NCI-H69 (cell line): ENCODE measurements around the gene USP5.
"Not testable (repeated sequence)": the region's sequence is repeated elsewhere in the genome, so short reads cannot be mapped to it uniquely, and the experiment has no call there.

Experiments
- DNase-seq: peaks from one replicate; lab custom pipeline; 2025; lab: John Stamatoyannopoulos, UW

Gene USP5

GRCh38 chr12:6865307-6865706 is 13.4 kb downstream of the USP5 start:
- DNase-seq: not testable (repeated sequence)

GRCh38 chr12:6866163-6866919 is 14.4 kb downstream of the USP5 start:
- peak; percentile 37 for DNase-seq

DNA sequence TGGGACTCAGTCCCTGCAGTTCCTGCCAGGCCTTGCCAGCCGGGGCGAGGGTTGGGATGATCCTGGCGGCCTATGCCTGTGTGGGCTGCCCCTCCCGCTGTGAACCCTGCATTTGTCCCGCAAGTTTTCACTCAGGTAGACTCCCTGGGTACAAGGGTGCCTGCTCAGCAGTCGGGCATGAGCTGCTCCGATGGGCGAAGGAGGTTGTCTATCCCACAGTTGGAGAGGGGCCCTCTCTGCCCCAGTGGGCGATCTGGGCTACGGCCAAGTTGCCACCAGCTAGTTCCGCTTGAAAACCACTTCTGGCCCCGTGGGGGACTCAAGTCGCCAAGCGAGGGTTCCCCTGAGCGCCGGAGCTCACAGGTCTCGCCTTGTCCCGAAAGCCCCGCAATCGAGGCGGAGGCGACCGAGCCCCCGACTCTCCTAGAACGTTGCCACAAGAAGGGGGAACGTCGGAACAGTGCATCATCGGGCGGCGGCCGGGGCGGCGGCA is 15.0 kb downstream of the USP5 start:
- DNase-seq: no peak

GRCh38 chr12:6867413-6868210 is 15.7 kb downstream of the USP5 start, which contains the start of gene TPI1:
Gene TPI1 (plus strand): TSS chr12:6867531. CDS start chr12:6867567, 36 bp downstream.
- peak; percentile 90 for DNase-seq

- DNase-seq: peak; percentile 28
Measured at GRCh38 chr12:6868211-6869048, 16.5 kb downstream of the USP5 start.

- DNase-seq: peak; percentile 82
Measured at GRCh38 chr12:6869049-6870021, 17.4 kb downstream of the USP5 start.

- DNase-seq: not testable (repeated sequence)
Measured at GRCh38 chr12:6870304-6870703, 18.4 kb downstream of the USP5 start.

DNA sequence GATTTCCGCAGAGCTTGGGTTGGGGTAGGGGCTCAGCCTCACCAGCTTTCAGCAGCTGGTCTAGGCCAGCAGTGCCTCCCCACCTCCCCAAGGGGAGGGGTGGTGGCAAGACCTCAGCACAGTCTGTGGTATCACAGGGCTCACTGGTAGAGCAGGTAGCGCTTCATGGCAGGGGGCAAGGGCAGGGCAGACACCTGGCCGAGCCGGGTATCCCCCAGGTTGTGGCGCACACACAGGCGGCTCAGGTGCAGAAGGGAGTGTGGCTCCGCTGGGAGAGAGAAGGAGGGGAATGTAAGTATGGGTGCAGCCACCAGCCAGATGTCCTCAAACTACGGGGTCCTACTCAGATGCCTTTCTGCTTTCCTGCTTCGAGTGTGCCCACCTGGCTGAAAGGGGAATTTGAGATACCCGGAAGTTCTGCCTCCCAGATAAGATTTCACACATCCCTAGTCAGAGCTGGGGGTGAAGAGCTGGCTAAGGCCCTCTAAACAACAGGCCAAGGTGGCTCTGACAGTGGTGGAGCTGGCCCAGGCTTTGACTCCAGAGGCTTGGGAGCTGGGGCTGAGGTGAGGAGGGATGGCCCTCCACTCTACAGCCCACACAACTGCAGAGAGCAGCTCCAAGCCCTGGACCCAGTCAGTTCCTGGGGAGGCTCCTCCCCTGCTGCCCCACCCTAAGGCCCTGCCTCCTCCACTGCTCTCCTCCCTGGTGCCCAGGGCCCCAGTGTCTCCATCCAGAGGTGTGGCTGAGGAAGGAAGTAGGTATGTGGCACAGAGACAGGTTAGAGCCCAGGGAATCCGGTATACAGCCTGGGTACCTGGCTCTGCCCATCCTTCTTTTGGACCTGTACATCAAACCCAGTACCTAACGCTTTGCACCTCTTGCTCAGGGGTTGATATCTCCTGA is 19.4 kb downstream of the USP5 start:
- peak; percentile 58 for DNase-seq

DNA sequence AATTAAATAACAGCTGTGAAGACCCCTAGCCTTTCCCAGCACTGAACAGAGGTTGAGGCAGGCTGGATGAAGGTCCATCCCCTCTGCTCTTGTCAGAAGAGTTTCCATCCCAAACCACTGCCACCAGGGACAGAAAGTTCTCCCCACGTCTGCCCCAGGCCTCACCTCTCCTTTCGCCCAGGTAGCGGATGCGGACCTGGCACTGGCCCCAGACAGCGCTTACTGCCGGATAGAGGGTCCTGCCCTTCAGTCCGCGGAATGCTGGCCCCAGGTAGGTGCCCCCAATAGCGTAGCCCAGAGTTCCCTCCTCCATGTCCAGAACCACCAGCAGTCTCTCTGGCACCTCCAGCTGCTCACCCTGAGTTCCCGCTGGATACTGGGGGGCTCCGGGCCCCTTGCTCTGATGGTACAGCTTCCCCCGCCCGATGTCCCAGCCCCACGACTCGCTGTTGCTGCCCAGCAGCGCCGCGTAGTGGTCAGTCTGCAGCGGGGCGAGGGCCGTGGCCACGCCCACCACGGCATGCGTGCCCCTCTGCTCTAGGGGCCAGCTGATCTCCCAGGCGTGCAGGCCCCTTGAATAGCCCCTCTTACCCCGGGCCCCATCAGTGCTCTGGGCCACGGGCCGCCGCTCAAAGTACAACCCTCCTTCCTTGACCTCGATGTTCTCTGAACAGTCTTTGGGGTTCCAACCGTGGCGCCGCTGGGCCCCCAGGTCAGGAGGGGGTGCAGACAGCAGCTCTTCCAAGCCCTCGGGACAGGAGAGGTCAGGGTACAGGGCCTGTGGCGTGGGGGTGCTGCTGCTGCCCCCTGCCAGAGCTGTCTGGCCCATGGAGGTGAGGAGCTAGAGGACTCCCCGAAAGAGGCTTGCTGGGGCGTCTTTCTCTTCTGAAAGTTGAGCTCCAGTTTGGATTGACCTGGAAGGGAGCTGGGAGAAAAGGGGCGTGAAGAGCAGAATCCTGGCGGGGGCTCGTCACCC is 20.4 kb downstream of the USP5 start:
- DNase-seq: peak; percentile 85

GRCh38 chr12:6873094-6874014 is 21.4 kb downstream of the USP5 start, which contains the start of gene SPSB2:
Gene SPSB2 (minus strand): TSS chr12:6873303. CDS start chr12:6872901, 402 bp downstream.
- peak; percentile 98 for DNase-seq

- not testable (repeated sequence) for DNase-seq
Measured at GRCh38 chr12:6874015-6874368, 22.0 kb downstream of the USP5 start.

- DNase-seq: not testable (repeated sequence)
Measured at GRCh38 chr12:6879824-6880223, 27.9 kb downstream of the USP5 start.

DNA sequence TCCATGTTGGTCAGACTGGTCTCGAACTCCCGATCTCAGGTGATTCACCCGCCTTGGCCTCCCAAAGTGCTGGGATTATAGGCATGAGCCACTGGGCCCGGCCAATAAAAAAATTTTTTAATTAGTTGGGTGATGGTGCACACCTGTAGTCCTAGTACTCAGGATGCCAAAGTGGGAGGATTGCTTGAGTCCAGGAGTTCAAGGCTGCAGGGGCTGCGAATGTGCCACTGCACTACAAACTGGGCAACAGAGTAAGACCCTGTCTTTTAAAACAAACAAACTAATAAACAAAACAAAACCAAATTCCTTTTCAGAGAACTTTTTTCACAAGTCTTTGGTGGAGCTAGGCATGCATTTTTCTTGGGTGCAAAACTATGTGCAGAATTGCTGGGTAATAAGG is 31.3 kb downstream of the USP5 start:
- no peak for DNase-seq

- no peak for DNase-seq
Measured at GRCh38 chr12:6883683-6884082, 31.7 kb downstream of the USP5 start.

DNA sequence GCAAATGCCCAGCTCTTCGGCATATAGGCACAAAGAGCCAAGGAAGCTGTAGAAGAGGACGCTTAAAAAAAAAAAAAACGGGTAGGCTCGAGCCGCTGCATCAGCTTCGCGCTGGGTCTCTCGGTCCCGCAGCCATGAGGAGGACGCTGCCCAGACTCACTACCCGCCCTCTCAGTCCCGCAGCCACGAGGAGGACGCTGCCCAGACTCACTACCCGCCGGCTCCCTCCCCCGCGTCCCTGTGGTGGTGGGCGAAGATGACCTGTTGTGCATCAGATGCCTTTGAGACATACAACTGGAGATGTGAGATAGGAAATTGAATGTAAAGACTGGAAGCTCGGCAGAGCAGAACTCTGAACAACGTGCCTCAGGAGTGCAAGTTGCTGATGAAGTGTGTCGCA is 32.6 kb downstream of the USP5 start:
- DNase-seq: no peak

DNA sequence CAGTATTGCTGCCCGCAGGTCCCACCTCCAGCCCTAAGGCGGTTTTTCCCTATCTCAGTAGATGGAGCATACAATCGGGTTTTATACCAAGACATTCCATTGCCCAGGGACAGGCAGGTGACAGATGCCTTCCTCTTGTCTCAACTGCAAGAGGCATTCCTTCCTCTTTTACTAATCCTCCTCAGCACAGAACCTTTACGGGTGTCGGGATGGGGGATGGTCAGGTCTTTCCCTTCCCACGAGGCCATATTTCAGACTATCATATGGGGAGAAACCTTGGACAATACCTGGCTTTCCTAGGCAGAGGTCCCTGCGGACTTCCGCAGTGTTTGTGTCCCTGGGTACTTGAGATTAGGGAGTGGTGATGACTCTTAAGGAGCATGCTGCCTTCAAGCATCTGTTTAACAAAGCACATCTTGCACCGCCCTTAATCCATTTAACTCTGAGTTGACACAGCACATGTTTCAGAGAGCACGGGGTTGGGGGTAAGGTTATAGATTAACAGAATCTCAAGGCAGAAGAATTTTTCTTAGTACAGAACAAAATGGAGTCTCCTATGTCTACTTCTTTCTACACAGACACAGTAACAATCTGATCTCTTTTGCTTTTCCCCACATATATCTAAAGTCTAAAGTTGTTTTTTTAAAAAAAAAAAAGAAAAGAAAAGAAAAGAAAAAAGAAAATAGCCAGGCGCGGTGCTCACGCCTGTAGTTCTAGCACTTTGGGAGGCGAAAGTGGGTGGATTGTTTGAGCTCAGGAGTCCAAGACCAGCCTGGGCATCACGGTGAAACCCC is 34.5 kb downstream of the USP5 start:
- DNase-seq: not testable (repeated sequence)

DNA sequence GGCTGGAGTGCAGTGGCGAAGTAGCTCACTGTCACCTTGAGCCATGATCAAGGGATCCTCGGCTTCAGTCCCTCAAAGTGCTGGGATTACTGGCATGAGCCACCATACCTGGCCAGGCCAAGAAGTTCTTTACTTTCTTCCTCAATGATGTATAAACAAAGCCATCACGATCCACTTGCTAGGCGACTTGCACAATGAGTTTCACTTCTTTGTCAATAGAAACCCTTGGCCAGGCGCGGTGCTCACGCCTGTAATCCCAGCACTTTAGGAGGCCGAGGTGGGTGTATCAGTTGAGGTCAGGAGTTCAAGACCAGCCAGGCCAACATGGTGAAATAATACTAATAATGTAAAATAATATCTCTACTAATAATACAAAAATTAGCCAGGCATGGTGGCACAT is 35.5 kb downstream of the USP5 start:
- DNase-seq: no peak
